SK-N-SH (cell line): ENCODE measurements around the gene ARID2. TPM values are rescaled to one million over a fixed set of nuclear protein-coding genes. Genes with fewer than 3 reads are reported as not detected.

Experiments
- CTCF ChIA-PET: fragments of 300-600, 350-600 bp; formaldehyde crosslinking; extraction: SDS; loops from one replicate; lab custom pipeline; 2021; lab: Yijun Ruan, JAX
- POLR2A ChIA-PET: fragments of 350-600 bp; sonication (Branson Sonifier 250); formaldehyde crosslinking; extraction: SDS; loops from one replicate; lab custom pipeline; 2020; ENCODE audit warnings: antibody characterized with exemption, inconsistent platforms; lab: Yijun Ruan, JAX
- DNase-seq: peaks from one replicate; pipeline ENCODE4 v3.0.0; 2012
- H2AFZ ChIP-seq: fragments of 200-600 bp; sonication (generic); 2 replicates; pipeline ENCODE4 v1.8.1; 2016; ENCODE audit warnings: antibody characterized with exemption, mild to moderate bottlenecking, low read depth
- H3F3A ChIP-seq: fragments of 200-600 bp; sonication (generic); replicated peaks from 2 replicates; pipeline ENCODE3; 2016; ENCODE audit warnings: antibody characterized with exemption, mild to moderate bottlenecking; ENCODE audit not compliant: insufficient read depth
- H3K27ac ChIP-seq, 2 experiments: fragments of 200-500 bp in 1 of 2; fragments of 200-600 bp in 1 of 2; sonication (Bioruptor generic) in 1 of 2; sonication (generic), shearing (Covaris generic) in 1 of 2; 2 replicates each; pipeline versions ENCODE4 v1.5.1 to v1.6.1; 2014 to 2016; ENCODE audit warnings: low read depth in 2 of 2, inconsistent platforms in 1 of 2, low read length in 1 of 2, mild to moderate bottlenecking in 1 of 2, mixed read lengths in 1 of 2
- H3K27me3 ChIP-seq: fragments of 200-600 bp; sonication (generic), shearing (Covaris generic); 2 replicates; pipeline ENCODE4 v1.6.1; 2016; ENCODE audit warnings: mixed run types; ENCODE audit not compliant: insufficient read depth
- H3K36me3 ChIP-seq, 2 experiments: fragments of 200-500 bp in 1 of 2; fragments of 200-600 bp in 1 of 2; sonication (Bioruptor generic) in 1 of 2; sonication (generic) in 1 of 2; replicated peaks in 1 of 2; 2 replicates each; pipeline versions ENCODE3 to v1.5.1; 2014 to 2016; ENCODE audit warnings: low read length in 1 of 2, mild to moderate bottlenecking in 1 of 2; ENCODE audit not compliant: insufficient read depth in 2 of 2, control insufficient read depth in 1 of 2
- H3K4me1 ChIP-seq, 2 experiments: fragments of 200-500 bp in 1 of 2; fragments of 200-600 bp in 1 of 2; sonication (Bioruptor generic) in 1 of 2; sonication (generic), shearing (Covaris generic) in 1 of 2; 2 replicates each; pipeline versions ENCODE4 v1.5.1 to v1.6.1; 2014 to 2016; ENCODE audit warnings: low read depth in 1 of 2, low read length in 1 of 2, mixed run types in 1 of 2; ENCODE audit not compliant: insufficient read depth in 2 of 2, control insufficient read depth in 1 of 2
- H3K4me2 ChIP-seq: fragments of 200-600 bp; sonication (generic), shearing (Covaris generic); 2 replicates; pipeline ENCODE4 v1.6.1; 2017; ENCODE audit warnings: mixed run types
- H3K4me3 ChIP-seq, 2 experiments: fragments of 200-500 bp in 1 of 2; fragments of 200-600 bp in 1 of 2; sonication (Bioruptor generic) in 1 of 2; sonication (generic), shearing (Covaris generic) in 1 of 2; 2 replicates each; pipeline versions ENCODE4 v1.5.1 to v1.8.1; 2014 to 2016; ENCODE audit warnings: low read depth in 2 of 2, inconsistent platforms in 1 of 2, low read length in 1 of 2, mild to moderate bottlenecking in 1 of 2, mixed read lengths in 1 of 2, moderate library complexity in 1 of 2
- H3K79me2 ChIP-seq: fragments of 200-600 bp; sonication (generic); 2 replicates; pipeline ENCODE4 v1.8.1; 2017; ENCODE audit warnings: mild to moderate bottlenecking; ENCODE audit not compliant: insufficient read depth
- H3K9ac ChIP-seq: fragments of 200-600 bp; sonication (generic); 2 replicates; pipeline ENCODE4 v1.6.1; 2017; ENCODE audit warnings: mixed run types
- H3K9me2 ChIP-seq: fragments of 200-600 bp; sonication (generic); 2 replicates; pipeline ENCODE4 v1.6.1; 2017; ENCODE audit warnings: mixed run types
- H3K9me3 ChIP-seq: fragments of 200-600 bp; sonication (generic); 2 replicates; pipeline ENCODE4 v1.6.1; 2017; ENCODE audit warnings: mixed run types, mild to moderate bottlenecking, moderate library complexity
- H4K20me1 ChIP-seq: fragments of 200-600 bp; sonication (generic); 2 replicates; pipeline ENCODE4 v1.6.1; 2017; ENCODE audit warnings: mild to moderate bottlenecking, mixed run types; ENCODE audit not compliant: insufficient read depth
- CHD2 ChIP-seq: fragments of 150-350 bp; IDR thresholded peaks from 2 replicates; pipeline ENCODE4 v1.6.1; 2018; ENCODE audit warnings: low read length; ENCODE audit not compliant: partially characterized antibody
- EP300 ChIP-seq, 2 experiments: IDR thresholded peaks; 2 replicates each; pipeline versions ENCODE4 v1.4.0 to v1.6.1; 2012; ENCODE audit warnings: borderline replicate concordance in 1 of 2, low read depth in 1 of 2, low read length in 1 of 2
- EZH2phosphoT487 ChIP-seq: fragments of 200-600 bp; sonication (generic); IDR thresholded peaks from 2 replicates; pipeline ENCODE4 v1.6.1; 2017; ENCODE audit warnings: low read depth, mixed run types, mild to moderate bottlenecking, antibody characterized with exemption, moderate library complexity, borderline replicate concordance
- FOSL2 ChIP-seq: IDR thresholded peaks from 2 replicates; pipeline ENCODE4 v1.4.0; 2012; ENCODE audit warnings: low read depth, mild to moderate bottlenecking, moderate library complexity, borderline replicate concordance
- GATA2 ChIP-seq: sonication (generic); formaldehyde crosslinking; IDR thresholded peaks from 2 replicates; pipeline ENCODE4 v1.5.0; 2020; ENCODE audit warnings: mild to moderate bottlenecking, missing genetic modification reagents
- IRF3 ChIP-seq: fragments of 150-350 bp; IDR thresholded peaks from 2 replicates; pipeline ENCODE4 v1.6.1; 2016; ENCODE audit warnings: mild to moderate bottlenecking, low read depth, low read length
- MXI1 ChIP-seq: IDR thresholded peaks from 2 replicates; pipeline ENCODE4 v1.6.1; 2012; ENCODE audit warnings: mild to moderate bottlenecking, low read depth, low read length, improper control_type of control experiment
- NRF1 ChIP-seq: IDR thresholded peaks from 2 replicates; pipeline ENCODE4 v1.6.1; 2012; ENCODE audit warnings: low read depth, mild to moderate bottlenecking, low read length
- RAD21 ChIP-seq: IDR thresholded peaks from 2 replicates; pipeline ENCODE4 v1.6.1; 2012; ENCODE audit warnings: mild to moderate bottlenecking, low read length
- RCOR1 ChIP-seq: fragments of 150-350 bp; IDR thresholded peaks from 2 replicates; pipeline ENCODE4 v1.6.1; 2017; ENCODE audit warnings: antibody characterized with exemption, low read length
- REST ChIP-seq: IDR thresholded peaks from 2 replicates; pipeline ENCODE4 v1.6.1; 2012; ENCODE audit warnings: mild to moderate bottlenecking, low read depth, low read length, moderate library complexity
- RXRA ChIP-seq: IDR thresholded peaks from 2 replicates; pipeline ENCODE4 v1.4.0; 2012; ENCODE audit warnings: low read depth, mild to moderate bottlenecking, borderline replicate concordance
- SMC3 ChIP-seq: IDR thresholded peaks from 2 replicates; pipeline ENCODE4 v1.6.1; 2012; ENCODE audit warnings: low read depth, low read length, improper control_type of control experiment
- TEAD4 ChIP-seq: IDR thresholded peaks from 2 replicates; pipeline ENCODE4 v1.4.0; 2012; ENCODE audit warnings: mild to moderate bottlenecking, borderline replicate concordance; ENCODE audit not compliant: insufficient read depth
- USF2 ChIP-seq: fragments of 150-350 bp; IDR thresholded peaks from 2 replicates; pipeline ENCODE4 v1.6.1; 2017; ENCODE audit warnings: antibody characterized with exemption, low read length, low read depth, borderline replicate concordance
- YY1 ChIP-seq: IDR thresholded peaks from 2 replicates; pipeline ENCODE4 v1.4.0; 2012; ENCODE audit warnings: low read depth, mild to moderate bottlenecking
- ZBTB33 ChIP-seq: IDR thresholded peaks from 2 replicates; pipeline ENCODE4 v1.4.0; 2012; ENCODE audit warnings: low read depth, borderline replicate concordance
- polyA plus RNA-seq, 3 experiments: library from polyadenylated mRNA; depleted of rRNA; stranded (reverse); fragments of >200 nt; gene quantifications; 2 replicates each; pipeline ENCODE4 v1.2.3, GENCODE V29; 2012
- small RNA-seq, 7 experiments: library from RNA; depleted of rRNA; stranded (forward); fragments of <200 nt; gene quantifications; one replicate each; pipeline ENCODE3, GENCODE V24; 2012

Gene ARID2
- polyA plus RNA-seq, 1 of the 3 experiments (the other 2 are of a cell fraction) = 5.9 TPM

GRCh38 chr12:45948546-45948945 is 219.0 kb downstream of the ARID2 start:
- TF ChIP-seq ZBTB33 = no peak
- no peak for TF ChIP-seq GATA2
- no peak for TF ChIP-seq RXRA
- no peak for TF ChIP-seq EZH2phosphoT487
- no peak for TF ChIP-seq SMC3
- no peak for TF ChIP-seq MXI1
- no peak for TF ChIP-seq NRF1
- TF ChIP-seq CHD2 = no peak
- TF ChIP-seq EP300 (IDR thresholded peaks at IDR 0.05; ENCODE audit: borderline replicate concordance in 1 of 2, low read depth in 1 of 2, low read length in 1 of 2) = no peak
- no peak for TF ChIP-seq IRF3
- TF ChIP-seq FOSL2 = no peak
- TF ChIP-seq RAD21 = no peak
- no peak for TF ChIP-seq RCOR1
- no peak for TF ChIP-seq YY1
- no peak for TF ChIP-seq REST
- TF ChIP-seq TEAD4 = no peak
- TF ChIP-seq USF2 = no peak
- Histone ChIP-seq H3K36me3 (peaks cover 71 to 73% of the 10 kb centered on the region in 2 experiments), H3K9ac (no peak overlapping the region), H3K4me2 (no peak overlapping the region), H3K27me3 (no peaks in the 10 kb centered on the region), H3K4me1 (peaks cover 0 to 3% of the 10 kb centered on the region in 2 experiments; a peak in 2 of 4 replicates), H3F3A (peaks cover 6% of the 10 kb centered on the region), H3K9me3 (no peaks in the 10 kb centered on the region), H3K4me3 (no peak overlapping the region), H3K79me2 (0 out of 2 replicates have a peak, but pooled peaks cover under 1% of the 10 kb centered on the region), H4K20me1 (no peaks in the 10 kb centered on the region), H3K9me2 (no peaks in the 10 kb centered on the region), H2AFZ (no peak overlapping the region), H3K27ac (no peak overlapping the region)
- POLR2A ChIA-PET = no interaction called here
- CTCF ChIA-PET = interaction anchor here (1.0 to 1.2 kb wide), 3 partner anchors 43 to 186 kb away, joined by 3 to 4 read pairs (median 4); no protein-coding TSS in a partner anchor
- no peak for DNase-seq

Small RNA genes within 50 kb of the gene (small RNA-seq; reads per million reads assigned to genes)
- gene RN7SL246P = 0 to 0.11 (median 0) reads per million in 7 experiments
